Adrenal gland (tissue), 12 donors: Measurements from ENCODE around the gene POP7. TPM values are rescaled to one million over a fixed set of nuclear protein-coding genes. Genes with fewer than 3 reads are reported as not detected.

ENCODE experiments used
- DNase-seq, 7 donors: peaks; one replicate each; pipeline ENCODE4 v3.0.0-alpha.2; 2019 to 2020
- H3K27ac ChIP-seq, 5 donors: fragments of 200-600 bp; sonication (generic) in 4 of 5; 1 replicate in 3 of 5; 2 replicates in 2 of 5; pipeline versions ENCODE4 v1.5.1 to v1.8.0; 2016 to 2020; ENCODE audit warnings: mild to moderate bottlenecking in 1 of 5
- H3K27me3 ChIP-seq: fragments of 200-600 bp; 2 replicates; pipeline ENCODE4 v1.8.0; 2021
- H3K36me3 ChIP-seq, 2 donors: fragments of 200-600 bp; replicated peaks in 1 of 2; 1 replicate in 1 of 2; 2 replicates in 1 of 2; pipeline versions ENCODE4 v1.5.1 to v1.8.0; 2018 to 2022
- H3K4me1 ChIP-seq, 2 donors: fragments of 200-600 bp; replicated peaks in 1 of 2; 1 replicate in 1 of 2; 2 replicates in 1 of 2; pipeline versions ENCODE4 v1.5.1 to v1.8.0; 2018 to 2021
- H3K4me3 ChIP-seq, 4 donors: fragments of 200-600 bp; sonication (generic) in 3 of 4; one replicate each; pipeline ENCODE4 v1.5.1; 2016 to 2018
- H3K9me3 ChIP-seq, 3 donors: fragments of 200-600 bp; sonication (generic) in 1 of 3; replicated peaks in 1 of 3; 1 replicate in 2 of 3; 2 replicates in 1 of 3; pipeline versions ENCODE4 v1.5.1 to v1.8.0; 2016 to 2021
- POLR2A ChIP-seq, 2 donors: fragments of 450-650 bp; IDR thresholded peaks; one replicate each; pipeline ENCODE4 v1.6.1; 2017; ENCODE audit warnings: antibody characterized with exemption in 2 of 2, mild to moderate bottlenecking in 2 of 2, moderate library complexity in 1 of 2
- WGBS, 4 donors: extraction: QIAGEN DNeasy Blood & Tissue Kit in 2 of 4; methylation state at CpG; one replicate each; pipeline versions ENCODE4 v1.1.5 to v1.1.7; 2013 to 2017; 5-methylcytosine and 5-hydroxymethylcytosine counted together
- intact Hi-C, 2 donors: fragments of 100-400 bp; cut with DNase I; formaldehyde crosslinking; loops; one replicate each; pipeline versions ENCODE4 v1.14.1 to v1.15.0; 2022 to 2023
- polyA plus RNA-seq, 3 donors: library from polyadenylated mRNA; stranded (reverse); fragments of 200-250 nt in 2 of 3; fragments of 350-450 nt in 1 of 3; fragmentation: Illumina TruSeq in 1 of 3; extraction: RNeasy Lipid Tissue Mini Kit (QIAGEN cat#74804) in 1 of 3; gene quantifications; one replicate each; pipeline ENCODE4 v1.2.3, GENCODE V29; 2013 to 2014
- total RNA-seq, 9 donors: library from RNA; depleted of rRNA in 4 of 9; stranded (reverse); fragments of >200 nt in 4 of 9; fragments of 120-200 nt in 1 of 9; fragmentation: NEBNext Ultra II Directional in 1 of 9; extraction: Animal tissue kit (Norgen Biotek cat#: 25700) in 1 of 9; gene quantifications; one replicate each; pipeline versions ENCODE4 v1.1.0 to v1.2.4, GENCODE V29; 2013 to 2023
- TF ChIP-seq, protein P1 (sequence below), 6 experiments: fragments of 450-650 bp in 4 of 6; fragments of 200-600 bp in 2 of 6; sonication (generic) in 1 of 6; IDR thresholded peaks; 1 replicate in 5 of 6; 2 replicates in 1 of 6; pipeline versions ENCODE4 v1.5.1 to v1.8.0; 2016 to 2021; ENCODE audit warnings: antibody characterized with exemption in 6 of 6, mild to moderate bottlenecking in 2 of 6, moderate library complexity in 1 of 6
- donor health status: healthy with polysubstance abuse.
- donor health status: Bipolar disorder and iron deficiency.
- donor health status: DM: yes; HTN: yes; CAD: no.
- donor health status: DM: no; HTN: no; CAD: no.
- donor health status: DM: no; HTN: no; CAD: no.
- donor health status: DM: yes; HTN: yes; CAD: no.

The POP7 gene
- total and polyA plus RNA-seq, 12 donors: 8.7 to 60.9 (median 34.2) TPM

DNA sequence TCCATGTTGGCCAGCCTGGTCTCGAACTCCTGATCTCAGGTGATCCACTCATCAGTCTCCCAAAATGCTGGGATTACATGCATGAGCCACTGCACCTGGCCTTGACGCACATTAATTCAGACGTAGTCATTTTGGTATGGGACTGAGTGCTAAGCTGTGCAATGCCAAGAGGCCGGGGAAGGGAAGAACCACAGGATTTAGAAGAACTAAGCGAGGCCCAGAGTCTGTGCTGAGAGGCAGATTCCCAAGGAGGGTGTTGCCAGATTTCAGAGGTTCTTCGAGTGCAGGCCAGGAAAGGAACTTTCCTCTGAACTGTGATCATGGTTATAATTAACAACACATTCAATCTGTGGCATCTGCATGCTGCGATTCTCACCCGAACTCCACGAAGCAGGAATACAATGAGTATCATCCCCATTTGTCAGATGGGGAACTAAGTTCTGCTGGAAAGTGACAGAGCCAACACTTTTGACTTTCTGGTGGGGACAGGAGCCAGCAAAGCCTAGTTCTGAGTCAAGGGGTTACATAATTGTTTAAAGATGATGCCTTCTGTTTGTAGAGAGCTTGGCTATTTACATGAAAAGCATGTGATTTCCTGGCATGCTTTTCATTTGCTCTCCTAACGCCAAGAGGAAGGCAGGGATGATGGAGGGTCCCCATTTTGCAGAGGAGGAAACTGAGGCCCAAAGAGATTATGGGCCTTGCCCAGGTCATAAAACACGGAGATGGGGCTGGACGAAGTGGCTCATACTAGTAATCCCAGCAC is 21.3 kb downstream of the POP7 start:
- H3K27ac ChIP-seq: no peak overlapping the region
- intact Hi-C loops: no loop called here

GRCh38 chr7:100728196-100728595 is 22.3 kb downstream of the POP7 start:
- Histone ChIP-seq H3K36me3 (no peaks in the 10 kb centered on the region), H3K27me3 (no peaks in the 10 kb centered on the region), H3K4me1 (peaks cover 0 to 8% of the 10 kb centered on the region in 2 donors), H3K27ac (no peak overlapping the region), H3K9me3 (no peaks in the 10 kb centered on the region), H3K4me3 (no peak overlapping the region)
- intact Hi-C loops: no loop called here
- WGBS, 4 donors: 81 to 92% (median 83%) methylated on average over 8 of the region's 8 CpGs
- DNase-seq: no peak
- TF ChIP-seq POLR2A (IDR thresholded peaks at IDR 0.05): no peak
- TF ChIP-seq, protein P1, sequence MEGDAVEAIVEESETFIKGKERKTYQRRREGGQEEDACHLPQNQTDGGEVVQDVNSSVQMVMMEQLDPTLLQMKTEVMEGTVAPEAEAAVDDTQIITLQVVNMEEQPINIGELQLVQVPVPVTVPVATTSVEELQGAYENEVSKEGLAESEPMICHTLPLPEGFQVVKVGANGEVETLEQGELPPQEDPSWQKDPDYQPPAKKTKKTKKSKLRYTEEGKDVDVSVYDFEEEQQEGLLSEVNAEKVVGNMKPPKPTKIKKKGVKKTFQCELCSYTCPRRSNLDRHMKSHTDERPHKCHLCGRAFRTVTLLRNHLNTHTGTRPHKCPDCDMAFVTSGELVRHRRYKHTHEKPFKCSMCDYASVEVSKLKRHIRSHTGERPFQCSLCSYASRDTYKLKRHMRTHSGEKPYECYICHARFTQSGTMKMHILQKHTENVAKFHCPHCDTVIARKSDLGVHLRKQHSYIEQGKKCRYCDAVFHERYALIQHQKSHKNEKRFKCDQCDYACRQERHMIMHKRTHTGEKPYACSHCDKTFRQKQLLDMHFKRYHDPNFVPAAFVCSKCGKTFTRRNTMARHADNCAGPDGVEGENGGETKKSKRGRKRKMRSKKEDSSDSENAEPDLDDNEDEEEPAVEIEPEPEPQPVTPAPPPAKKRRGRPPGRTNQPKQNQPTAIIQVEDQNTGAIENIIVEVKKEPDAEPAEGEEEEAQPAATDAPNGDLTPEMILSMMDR (IDR thresholded peaks at IDR 0.05): no peak

More for the DNA sequence above, 21.3 kb downstream of the POP7 start:
- Histone ChIP-seq H3K9me3 (no peaks in the 10 kb centered on the region), H3K36me3 (no peaks in the 10 kb centered on the region), H3K4me3 (no peak overlapping the region), H3K27me3 (no peaks in the 10 kb centered on the region), H3K4me1 (peaks cover 0 to 8% of the 10 kb centered on the region in 2 donors)
- DNase-seq: no peak
- WGBS, 4 donors: 62 to 69% (median 65%) methylated on average over 12 of the region's 12 CpGs
- no peak for TF ChIP-seq POLR2A (IDR thresholded peaks at IDR 0.05)
- TF ChIP-seq, protein P1 (IDR thresholded peaks at IDR 0.05): no peak

DNA sequence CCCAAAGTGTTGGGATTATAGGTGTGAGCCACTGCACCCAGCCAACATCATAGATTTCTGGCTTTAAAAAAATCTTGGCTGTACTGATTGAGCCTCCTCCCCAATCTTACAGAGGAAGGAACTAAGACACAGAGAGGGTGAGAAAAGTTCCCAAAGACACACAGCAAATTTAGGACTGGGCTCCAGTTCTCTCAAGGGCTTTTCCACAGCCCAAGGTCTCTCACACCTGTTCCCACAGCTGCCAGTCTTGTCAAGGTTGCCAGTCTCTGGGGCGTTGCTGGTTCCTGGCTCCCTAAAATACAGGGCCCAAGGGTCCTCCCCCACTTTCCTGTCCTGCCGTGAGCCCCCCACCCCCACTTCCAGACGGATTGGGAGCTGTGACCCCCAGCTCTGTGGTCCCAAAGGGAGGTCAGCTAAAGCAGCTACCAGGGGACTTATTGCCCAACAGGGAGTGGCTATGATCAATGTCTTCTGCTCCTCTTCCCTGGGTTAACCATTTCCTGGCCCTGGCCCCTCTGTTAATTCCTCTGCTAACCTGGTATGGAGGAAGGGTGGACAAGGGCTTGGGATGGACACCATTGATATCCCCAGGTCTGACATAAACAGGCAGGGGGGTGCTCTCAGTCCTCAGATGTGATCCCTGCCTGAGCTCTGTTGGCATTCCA is 24.3 kb downstream of the POP7 start:
- WGBS, 4 donors: 31% methylated on average over 3 of the region's 3 CpGs; no CpG with 5 or more reads in 3 of the 4 donors
- intact Hi-C loops: no loop called here

More for the DNA sequence above, 24.3 kb downstream of the POP7 start:
- Histone ChIP-seq H3K4me3 (no peak overlapping the region), H3K9me3 (no peaks in the 10 kb centered on the region), H3K36me3 (no peaks in the 10 kb centered on the region), H3K27me3 (no peaks in the 10 kb centered on the region), H3K27ac (no peak overlapping the region), H3K4me1 (peaks cover 0 to 8% of the 10 kb centered on the region in 2 donors)
- TF ChIP-seq POLR2A (IDR thresholded peaks at IDR 0.05): no peak
- TF ChIP-seq, protein P1 (IDR thresholded peaks at IDR 0.05): no peak
- no peak for DNase-seq
